Activated gamma-delta T cell treated with anti-CD3 and anti-CD28 coated beads, Interleukin-2, amount 50 U/mL, for 16 hours (primary cell): ENCODE data around the gene PRKACG.
"Not testable (repeated sequence)": the region's sequence is repeated elsewhere in the genome, so short reads cannot be mapped to it uniquely, and the experiment has no call there.

ENCODE experiments used
- DNase-seq: peaks from one replicate; pipeline ENCODE4 v3.0.0-alpha.2; 2020; ENCODE audit warnings: low read depth

Gene PRKACG

GRCh38 chr9:69014013-69014412, at the start of gene PRKACG:
PRKACG (minus strand) TSS chr9:69014113; CDS start chr9:69014092, 21 bp downstream.
- no peak for DNase-seq

- DNase-seq = no peak
These were observed 48.3 kb upstream of the PRKACG start for GRCh38 chr9:69062195-69062594.

- DNase-seq = no peak
These were observed 46.9 kb upstream of the PRKACG start for GRCh38 chr9:69060766-69061165.

- DNase-seq = no peak
These were observed 44.2 kb upstream of the PRKACG start for GRCh38 chr9:69058101-69058500.

GRCh38 chr9:69056191-69056815, 42.4 kb upstream of the PRKACG start:
- DNase-seq = no peak

- no peak for DNase-seq
These were observed 41.1 kb upstream of the PRKACG start for GRCh38 chr9:69054989-69055388.

GRCh38 chr9:69050936-69051335, 37.0 kb upstream of the PRKACG start:
- DNase-seq = not testable (repeated sequence)

GRCh38 chr9:69049094-69049493, 35.2 kb upstream of the PRKACG start:
- DNase-seq = no peak

- DNase-seq = no peak
These were observed 33.5 kb upstream of the PRKACG start for GRCh38 chr9:69047371-69047770.

- DNase-seq = no peak
These were observed 32.8 kb upstream of the PRKACG start for GRCh38 chr9:69046723-69047122.

GRCh38 chr9:69045821-69046220, 31.9 kb upstream of the PRKACG start:
- no peak for DNase-seq

- no peak for DNase-seq
These were observed 30.6 kb upstream of the PRKACG start for GRCh38 chr9:69044240-69045219.

- DNase-seq = no peak
These were observed 26.7 kb upstream of the PRKACG start for GRCh38 chr9:69040646-69041045.

GRCh38 chr9:69036799-69037198, 22.9 kb upstream of the PRKACG start:
- no peak for DNase-seq

GRCh38 chr9:69036309-69036708, 22.4 kb upstream of the PRKACG start:
- DNase-seq = no peak

GRCh38 chr9:69035438-69036308, 21.8 kb upstream of the PRKACG start, which contains the start of gene FXN:
FXN (plus strand) TSS chr9:69035752; CDS start chr9:69035783, 31 bp downstream.
- peak; percentile 69 for DNase-seq

GRCh38 chr9:69034071-69034470, 20.2 kb upstream of the PRKACG start:
- DNase-seq = no peak

GRCh38 chr9:69030851-69031645, 17.1 kb upstream of the PRKACG start:
- DNase-seq = no peak

- DNase-seq = no peak
These were observed 15.6 kb upstream of the PRKACG start for GRCh38 chr9:69029535-69029934.

GRCh38 chr9:69028754-69029153, 14.8 kb upstream of the PRKACG start:
- no peak for DNase-seq

- DNase-seq = no peak
These were observed 13.6 kb upstream of the PRKACG start for GRCh38 chr9:69027355-69028097.
